T-cell (primary cell): Measurements from ENCODE around the gene ADRA1B. TPM values are rescaled to one million over a fixed set of nuclear protein-coding genes. Genes with fewer than 3 reads are reported as not detected.

Source experiments
- ATAC-seq, 4 experiments: fragments of 200-7000 bp in 3 of 4; fragments of 150-1000 bp in 1 of 4; cut with Tn5 transposase; replicated peaks in 1 of 4; 1 replicate in 3 of 4; 2 replicates in 1 of 4; pipeline ENCODE4 v1.10.0; 2021; ENCODE audit warnings: moderate library complexity in 3 of 4, mild to moderate bottlenecking in 2 of 4, moderate number of reproducible peaks in 1 of 4
- CTCF ChIA-PET, 2 donors: fragments of 300-600 bp; sonication (Branson Sonifier 250); formaldehyde crosslinking; loops; one replicate each; lab custom pipeline; 2022; ENCODE audit warnings: antibody characterized with exemption in 2 of 2; lab: Charles Lee
- POLR2A ChIA-PET, 2 donors: fragments of 300-600 bp; sonication (Branson Sonifier 250); formaldehyde crosslinking; loops; one replicate each; lab custom pipeline; 2022; ENCODE audit warnings: antibody characterized with exemption in 2 of 2; lab: Charles Lee
- DNase-seq, 35 experiments: peaks; one replicate each; pipeline versions ENCODE4 v3.0.0 to v3.0.0-alpha.2; 2013 to 2023
- H3K27ac ChIP-seq: one replicate; pipeline ENCODE4 v1.5.1; 2013; ENCODE audit warnings: low read length
- H3K27me3 ChIP-seq, 2 experiments: replicated peaks in 1 of 2; 1 replicate in 1 of 2; 2 replicates in 1 of 2; pipeline versions ENCODE4 v1.6.1 to v1.7.0; 2013; ENCODE audit warnings: low read length in 1 of 2, mixed read lengths in 1 of 2; ENCODE audit not compliant: control insufficient read depth in 2 of 2, insufficient read depth in 2 of 2; ENCODE audit errors: extremely low read depth in 1 of 2
- H3K36me3 ChIP-seq, 2 donors: 1 replicate in 1 of 2; 2 replicates in 1 of 2; pipeline versions ENCODE4 v1.6.1 to v1.7.0; 2013; ENCODE audit warnings: low read length in 1 of 2; ENCODE audit not compliant: control insufficient read depth in 2 of 2, insufficient read depth in 1 of 2; ENCODE audit errors: extremely low read depth in 1 of 2
- H3K4me1 ChIP-seq, 2 experiments: 1 replicate in 1 of 2; 2 replicates in 1 of 2; pipeline versions ENCODE4 v1.6.1 to v1.7.0; 2013; ENCODE audit warnings: low read length in 2 of 2, mixed read lengths in 1 of 2; ENCODE audit not compliant: insufficient read depth in 2 of 2, control insufficient read depth in 1 of 2; ENCODE audit errors: extremely low read depth in 1 of 2
- H3K4me3 ChIP-seq, 2 donors: 1 replicate in 1 of 2; 2 replicates in 1 of 2; pipeline versions ENCODE4 v1.5.1 to v1.7.0; 2013; ENCODE audit warnings: mild to moderate bottlenecking in 2 of 2, low read length in 1 of 2, moderate library complexity in 1 of 2; ENCODE audit not compliant: control insufficient read depth in 1 of 2; ENCODE audit errors: extremely low read depth in 1 of 2
- H3K9me3 ChIP-seq: 2 replicates; pipeline ENCODE4 v1.7.0; 2013
- H3K27ac Mint-ChIP-seq, 2 donors: one replicate each; pipeline ENCODE4 v1.8.0; 2020 to 2021; ENCODE audit warnings: mild to moderate bottlenecking in 2 of 2, mixed read lengths in 2 of 2
- H3K27me3 Mint-ChIP-seq, 2 donors: one replicate each; pipeline ENCODE4 v1.8.0; 2021 to 2022; ENCODE audit warnings: mixed read lengths in 2 of 2
- H3K36me3 Mint-ChIP-seq: one replicate; pipeline ENCODE4 v1.8.0; 2021; ENCODE audit warnings: mixed read lengths
- H3K4me1 Mint-ChIP-seq, 3 donors: one replicate each; pipeline ENCODE4 v1.8.0; 2020 to 2022; ENCODE audit warnings: mixed read lengths in 3 of 3, mild to moderate bottlenecking in 1 of 3
- H3K4me3 Mint-ChIP-seq, 3 donors: one replicate each; pipeline ENCODE4 v1.8.0; 2020 to 2022; ENCODE audit warnings: mild to moderate bottlenecking in 3 of 3, mixed read lengths in 3 of 3, moderate library complexity in 3 of 3
- H3K9me3 Mint-ChIP-seq, 3 donors: one replicate each; pipeline ENCODE4 v1.8.0; 2020 to 2022; ENCODE audit warnings: mixed read lengths in 3 of 3
- WGBS: methylation state at CpG from one replicate; pipeline ENCODE4 v1.1.5; 2013; ENCODE audit warnings: missing lambda C conversion rate; ENCODE audit not compliant: insufficient coverage; 5-methylcytosine and 5-hydroxymethylcytosine counted together
- total RNA-seq, 35 experiments: library from RNA in 6 of 35; stranded (reverse) in 6 of 35; fragments of 120-200 nt in 1 of 35; gene quantifications; one replicate each; pipeline versions ENCODE4 v1.2.1 to v1.2.4 and lab custom pipeline; 2013 to 2026

The ADRA1B gene
- total RNA-seq, 5 donors from 2014 or later (not counting 1 experiment from before 2014, with no cell fraction given), result 0.12 TPM; not detected in 4

- ChIA-PET CTCF (interaction anchor here (0.6 to 3.1 kb wide), 55 partner anchors 8 to 889 kb away, joined by 3 to 38 read pairs (median 4); partner anchors contain the start of genes TTC1 (in 2 of the 2), PTTG1 (in 1 of the 2), PWWP2A (in 1 of the 2) and SLU7 (in 1 of the 2)), POLR2A (interaction anchor here in 1 of 2 donors (0.8 kb wide), 1 partner anchor 328 kb away, joined by 3 read pairs; no protein-coding TSS in a partner anchor)
- WGBS, result 0% methylated on average over 1 of the region's 3 CpGs
- peaks cover 26% of the 10 kb centered on the region for H3K36me3 Mint-ChIP-seq
- H3K27me3 ChIP-seq, result no peaks in the 10 kb centered on the region
- H3K36me3 ChIP-seq, result peaks cover 0 to 22% of the 10 kb centered on the region in 2 donors
- peak overlapping the region in 1 of 3 donors; percentile 44 for H3K4me3 Mint-ChIP-seq
- H3K27me3 Mint-ChIP-seq, result no peaks in the 10 kb centered on the region
- H3K4me1 Mint-ChIP-seq, result peaks cover 43 to 44% (median 43%) of the 10 kb centered on the region in 3 donors
- peak overlapping the region; percentile 53 to 86 for H3K27ac Mint-ChIP-seq
- H3K9me3 Mint-ChIP-seq, result no peaks in the 10 kb centered on the region
- peak in 32 of 35 experiments; percentile 3 to 84 (median 38) for DNase-seq
- H3K27ac ChIP-seq, result no peak overlapping the region
- H3K4me1 ChIP-seq, result peaks cover 5 to 10% of the 10 kb centered on the region in 2 experiments
- no peak overlapping the region for H3K4me3 ChIP-seq
- H3K9me3 ChIP-seq, result no peaks in the 10 kb centered on the region
- ATAC-seq, result peak; percentile 78 to 88 (median 83)
These were observed 105.7 kb downstream of the ADRA1B start for GRCh38 chr5:160021831-160022446.

Other genes starting within 250 kb of the ADRA1B start
- 10 to 100 TPM; 25.4 to 43.6 (median 37.3) TPM for gene TTC1, start 92.7 kb downstream of the ADRA1B start, total RNA-seq
- gene PWWP2A, start 203.0 kb downstream of the ADRA1B start, total RNA-seq, result 10 to 100 TPM; 25.1 to 39.8 (median 36.0) TPM